KMS-11 (cell line): Measurements from ENCODE around the gene IGSF23.

Experiments
- H2AFZ ChIP-seq: fragments of 200-600 bp; sonication (generic); 2 replicates; pipeline ENCODE4 v1.6.1; 2016; ENCODE audit warnings: antibody characterized with exemption, mixed run types, low read depth
- H3K27ac ChIP-seq: fragments of 200-600 bp; sonication (generic); 2 replicates; pipeline ENCODE4 v1.6.1; 2016; ENCODE audit warnings: mild to moderate bottlenecking, mixed run types
- H3K27me3 ChIP-seq: fragments of 200-600 bp; sonication (generic); 2 replicates; pipeline ENCODE4 v1.6.1; 2017; ENCODE audit warnings: mild to moderate bottlenecking, low read depth, mixed run types, moderate library complexity; ENCODE audit not compliant: insufficient read depth
- H3K36me3 ChIP-seq: fragments of 200-600 bp; sonication (generic); 2 replicates; pipeline ENCODE4 v1.6.1; 2017; ENCODE audit warnings: mild to moderate bottlenecking, mixed run types; ENCODE audit not compliant: insufficient read depth
- H3K4me1 ChIP-seq: fragments of 200-600 bp; sonication (generic); 2 replicates; pipeline ENCODE4 v1.6.1; 2016; ENCODE audit warnings: mild to moderate bottlenecking, low read depth, mixed run types; ENCODE audit not compliant: poor library complexity, severe bottlenecking
- H3K4me2 ChIP-seq: fragments of 200-600 bp; sonication (generic); 2 replicates; pipeline ENCODE4 v1.7.0; 2016; ENCODE audit warnings: mild to moderate bottlenecking, mixed run types
- H3K4me3 ChIP-seq: fragments of 200-600 bp; sonication (generic); IDR thresholded peaks from 2 replicates; pipeline ENCODE4 v1.6.1; 2017; ENCODE audit warnings: low read depth, low read length, mixed read lengths; ENCODE audit not compliant: insufficient read depth
- H3K79me2 ChIP-seq: fragments of 200-600 bp; sonication (generic); 2 replicates; pipeline ENCODE4 v1.6.1; 2016; ENCODE audit warnings: low read depth, mixed run types; ENCODE audit not compliant: insufficient read depth
- H3K9ac ChIP-seq: fragments of 200-600 bp; sonication (generic); 2 replicates; pipeline ENCODE4 v1.6.1; 2016; ENCODE audit warnings: mild to moderate bottlenecking, mixed run types
- H4K20me1 ChIP-seq: fragments of 200-600 bp; sonication (generic); 2 replicates; pipeline ENCODE4 v1.6.1; 2016; ENCODE audit warnings: mild to moderate bottlenecking, mixed run types; ENCODE audit not compliant: insufficient read depth
- CTCF ChIP-seq: fragments of 200-600 bp; sonication (generic); conservative IDR thresholded peaks from 2 replicates; pipeline ENCODE4 v1.6.1; 2017; ENCODE audit warnings: low read depth, mild to moderate bottlenecking, antibody characterized with exemption, low read length, moderate library complexity, mixed read lengths

IGSF23 gene

GRCh38 chr19:44635581-44636438 lies 22.4 kb downstream of the IGSF23 start:
- no peak for TF ChIP-seq CTCF
- Histone ChIP-seq H3K27me3 (no peaks in the 10 kb centered on the region; the same call in 1 of the 2 replicates), H4K20me1 (no peaks in the 10 kb centered on the region), H3K9ac (no peak overlapping the region), H3K4me3 (no peak overlapping the region), H2AFZ (no peak overlapping the region), H3K4me1 (no peaks in the 10 kb centered on the region), H3K79me2 (no peaks in the 10 kb centered on the region), H3K4me2 (no peak overlapping the region), H3K36me3 (no peaks in the 10 kb centered on the region), H3K27ac (no peak overlapping the region)

GRCh38 chr19:44636439-44637389 lies 23.4 kb downstream of the IGSF23 start:
- Histone ChIP-seq H3K4me3 (no peak overlapping the region), H3K79me2 (no peaks in the 10 kb centered on the region), H2AFZ (no peak overlapping the region), H3K27me3 (no peaks in the 10 kb centered on the region; the same call in 1 of the 2 replicates), H3K9ac (no peak overlapping the region), H3K27ac (no peak overlapping the region), H3K36me3 (no peaks in the 10 kb centered on the region), H4K20me1 (no peaks in the 10 kb centered on the region), H3K4me2 (no peak overlapping the region), H3K4me1 (no peaks in the 10 kb centered on the region)
- TF ChIP-seq CTCF = no peak

GRCh38 chr19:44637390-44637764 lies 24.0 kb downstream of the IGSF23 start:
- Histone ChIP-seq H3K36me3 (no peaks in the 10 kb centered on the region), H2AFZ (no peak overlapping the region), H3K4me2 (no peak overlapping the region), H3K4me3 (no peak overlapping the region), H3K27me3 (no peaks in the 10 kb centered on the region; the same call in 1 of the 2 replicates), H3K79me2 (no peaks in the 10 kb centered on the region), H3K4me1 (no peaks in the 10 kb centered on the region), H4K20me1 (no peaks in the 10 kb centered on the region), H3K9ac (no peak overlapping the region), H3K27ac (no peak overlapping the region)
- no peak for TF ChIP-seq CTCF

DNA sequence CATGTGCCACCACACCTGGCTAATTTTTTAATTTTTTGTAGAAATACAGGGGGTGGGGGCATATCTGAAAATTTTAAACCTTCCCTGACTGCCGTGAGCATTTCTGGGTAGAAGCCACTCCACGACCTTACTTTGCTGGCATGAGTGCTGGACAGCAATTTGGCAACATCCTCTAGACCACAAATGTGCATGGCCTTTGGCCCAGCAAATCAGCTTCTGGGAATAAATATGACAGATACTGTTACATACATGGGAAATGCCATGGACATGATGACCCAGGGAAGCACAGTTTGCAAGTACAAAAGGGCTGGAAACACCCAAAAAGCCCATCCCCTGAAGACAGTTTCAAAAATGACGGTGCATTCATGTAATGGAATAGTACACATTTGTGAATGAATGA lies 27.2 kb downstream of the IGSF23 start:
- no peak for TF ChIP-seq CTCF
- H3K9ac ChIP-seq = no peak overlapping the region
- H2AFZ ChIP-seq = no peak overlapping the region
- H3K4me1 ChIP-seq = no peaks in the 10 kb centered on the region
- no peaks in the 10 kb centered on the region for H4K20me1 ChIP-seq
- H3K4me3 ChIP-seq = no peak overlapping the region
- H3K36me3 ChIP-seq = no peaks in the 10 kb centered on the region
- H3K4me2 ChIP-seq = no peak overlapping the region
- H3K79me2 ChIP-seq = no peaks in the 10 kb centered on the region
- H3K27ac ChIP-seq = no peak overlapping the region
- H3K27me3 ChIP-seq = no peaks in the 10 kb centered on the region
